ENCODE results near the gene NSMCE4A.

Gene NSMCE4A

DNA sequence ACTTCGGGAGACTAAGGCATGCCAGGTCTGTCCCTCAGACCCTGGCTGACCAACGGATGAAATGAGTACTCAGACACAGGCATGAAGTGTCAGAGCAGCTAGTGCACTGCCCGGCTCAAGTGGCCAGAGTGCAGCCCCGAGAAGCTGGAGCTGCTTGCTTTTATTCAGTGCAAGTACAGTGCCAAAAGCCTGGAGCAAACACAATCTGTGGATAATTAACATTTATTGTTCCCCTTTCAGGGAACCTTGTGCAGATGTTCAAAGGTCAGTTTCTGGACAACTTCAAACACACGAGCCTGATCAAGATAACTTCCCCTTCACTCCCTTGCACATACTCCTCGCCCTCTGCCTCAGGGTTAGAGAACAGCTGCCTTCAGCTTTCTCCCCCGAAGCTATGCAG, 39.3 kb downstream of the NSMCE4A start:
- no peak overlapping the region for H3K27ac ChIP-seq
- TF ChIP-seq, protein P1, sequence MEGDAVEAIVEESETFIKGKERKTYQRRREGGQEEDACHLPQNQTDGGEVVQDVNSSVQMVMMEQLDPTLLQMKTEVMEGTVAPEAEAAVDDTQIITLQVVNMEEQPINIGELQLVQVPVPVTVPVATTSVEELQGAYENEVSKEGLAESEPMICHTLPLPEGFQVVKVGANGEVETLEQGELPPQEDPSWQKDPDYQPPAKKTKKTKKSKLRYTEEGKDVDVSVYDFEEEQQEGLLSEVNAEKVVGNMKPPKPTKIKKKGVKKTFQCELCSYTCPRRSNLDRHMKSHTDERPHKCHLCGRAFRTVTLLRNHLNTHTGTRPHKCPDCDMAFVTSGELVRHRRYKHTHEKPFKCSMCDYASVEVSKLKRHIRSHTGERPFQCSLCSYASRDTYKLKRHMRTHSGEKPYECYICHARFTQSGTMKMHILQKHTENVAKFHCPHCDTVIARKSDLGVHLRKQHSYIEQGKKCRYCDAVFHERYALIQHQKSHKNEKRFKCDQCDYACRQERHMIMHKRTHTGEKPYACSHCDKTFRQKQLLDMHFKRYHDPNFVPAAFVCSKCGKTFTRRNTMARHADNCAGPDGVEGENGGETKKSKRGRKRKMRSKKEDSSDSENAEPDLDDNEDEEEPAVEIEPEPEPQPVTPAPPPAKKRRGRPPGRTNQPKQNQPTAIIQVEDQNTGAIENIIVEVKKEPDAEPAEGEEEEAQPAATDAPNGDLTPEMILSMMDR (IDR thresholded peaks at IDR 0.05), result no peak
- TF ChIP-seq ZFX (IDR thresholded peaks at IDR 0.05; ENCODE audit: borderline replicate concordance), result no peak

DNA sequence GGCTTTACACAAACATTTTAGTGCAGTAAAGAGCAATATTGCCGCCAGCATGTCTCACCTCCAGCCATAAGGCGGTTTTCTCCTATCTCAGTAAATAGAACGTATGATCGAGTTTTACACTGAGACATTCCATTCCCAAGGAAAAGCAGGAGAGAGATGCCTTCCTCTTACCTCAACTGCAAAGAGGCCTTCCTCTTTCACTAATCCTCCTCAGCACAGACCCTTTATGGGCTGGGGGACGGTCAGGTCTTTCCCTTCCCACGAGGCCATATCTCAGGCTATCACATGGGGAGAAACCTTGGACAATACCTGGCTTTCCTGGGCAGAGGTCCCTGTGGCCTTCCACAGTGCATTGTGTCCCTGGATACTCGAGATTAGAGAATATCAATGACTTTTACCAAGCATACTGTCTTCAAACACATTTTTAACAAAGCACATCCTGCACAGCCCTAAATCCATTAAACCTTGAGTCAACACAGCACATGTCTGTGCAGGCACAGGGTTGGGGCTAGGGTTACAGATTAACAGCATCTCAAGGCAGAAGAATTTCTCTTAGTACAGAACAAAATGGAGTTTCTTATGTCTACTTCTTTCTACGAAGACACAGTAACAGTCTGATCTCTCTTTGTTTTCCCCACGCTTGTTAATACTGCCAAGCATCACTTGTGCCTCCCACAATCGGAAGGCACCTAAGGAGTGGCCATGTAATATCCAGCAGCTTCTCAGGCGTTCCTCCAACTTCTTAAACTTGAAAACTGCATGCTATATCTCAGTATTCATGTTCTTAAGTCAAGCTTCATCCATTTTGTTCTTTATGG, 44.5 kb downstream of the NSMCE4A start:
- peak overlapping the region; percentile 91 for H3K27ac ChIP-seq

- peak overlapping the region; percentile 91 for H3K27ac ChIP-seq
Measured at GRCh38 chr10:121929585-121930267, 45.3 kb downstream of the NSMCE4A start.

GRCh38 chr10:121928528-121928884, 46.5 kb downstream of the NSMCE4A start:
- TF ChIP-seq ZFX (IDR thresholded peaks at IDR 0.05; ENCODE audit: borderline replicate concordance), result no peak
- TF ChIP-seq, protein P1 (IDR thresholded peaks at IDR 0.05), result no peak
- H3K27ac ChIP-seq, result peak overlapping the region; percentile 91

DNA sequence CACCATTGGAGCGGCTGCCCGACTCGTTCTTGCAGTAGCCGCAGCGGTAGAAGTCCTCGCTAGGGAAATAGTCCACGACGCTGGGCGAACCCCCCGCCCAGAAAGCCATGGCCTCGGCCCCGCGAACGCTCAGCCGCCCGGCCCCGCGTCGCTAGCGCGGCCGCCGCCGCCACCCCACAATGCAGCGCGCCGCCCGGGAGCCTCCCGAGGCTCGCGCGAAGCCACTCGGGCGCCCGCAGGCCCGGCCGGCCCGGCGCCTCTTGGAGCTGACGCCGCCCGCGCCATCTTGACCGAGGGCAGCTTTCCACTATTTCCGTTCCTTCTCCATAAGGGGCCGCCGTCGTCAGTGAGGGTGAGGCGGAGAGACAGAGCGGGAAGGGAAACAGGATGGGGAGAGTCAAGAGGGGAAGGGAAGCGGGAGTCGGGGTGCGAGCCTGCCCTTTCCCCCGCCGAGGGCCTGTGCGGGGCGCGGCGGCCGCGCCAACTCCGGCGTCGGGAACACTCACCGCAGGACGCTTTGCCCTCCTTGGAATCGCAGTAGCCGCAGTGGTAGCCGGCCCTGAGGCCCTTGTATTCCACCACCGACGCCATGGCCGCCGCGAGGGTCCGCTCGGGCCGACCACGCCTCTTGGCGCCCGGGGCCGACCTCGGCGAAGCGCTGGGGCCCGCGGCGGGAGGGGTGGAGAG, 47.0 kb downstream of the NSMCE4A start, which contains the start of gene ATE1:
Gene ATE1, minus strand, starts transcription at position 191 of the 687 bp plus-strand sequence. Its CDS starts 82 bp downstream, at position 109.
- H3K27ac ChIP-seq, result peak within 1 kb of the TSS; percentile 91
- TF ChIP-seq, protein P1 (IDR thresholded peaks at IDR 0.05), result 0 out of 2 replicates have a peak, but pooled peaks have one; percentile 4
- 0 out of 2 replicates have a peak, but pooled peaks have one; percentile 22 for TF ChIP-seq ZFX (IDR thresholded peaks at IDR 0.05; ENCODE audit: borderline replicate concordance)

- peak overlapping the region; percentile 91 for H3K27ac ChIP-seq
- TF ChIP-seq, protein P1 (IDR thresholded peaks at IDR 0.05), result no peak
- TF ChIP-seq ZFX (IDR thresholded peaks at IDR 0.05; ENCODE audit: borderline replicate concordance), result no peak
Measured at GRCh38 chr10:121927318-121927840, 47.6 kb downstream of the NSMCE4A start.

DNA sequence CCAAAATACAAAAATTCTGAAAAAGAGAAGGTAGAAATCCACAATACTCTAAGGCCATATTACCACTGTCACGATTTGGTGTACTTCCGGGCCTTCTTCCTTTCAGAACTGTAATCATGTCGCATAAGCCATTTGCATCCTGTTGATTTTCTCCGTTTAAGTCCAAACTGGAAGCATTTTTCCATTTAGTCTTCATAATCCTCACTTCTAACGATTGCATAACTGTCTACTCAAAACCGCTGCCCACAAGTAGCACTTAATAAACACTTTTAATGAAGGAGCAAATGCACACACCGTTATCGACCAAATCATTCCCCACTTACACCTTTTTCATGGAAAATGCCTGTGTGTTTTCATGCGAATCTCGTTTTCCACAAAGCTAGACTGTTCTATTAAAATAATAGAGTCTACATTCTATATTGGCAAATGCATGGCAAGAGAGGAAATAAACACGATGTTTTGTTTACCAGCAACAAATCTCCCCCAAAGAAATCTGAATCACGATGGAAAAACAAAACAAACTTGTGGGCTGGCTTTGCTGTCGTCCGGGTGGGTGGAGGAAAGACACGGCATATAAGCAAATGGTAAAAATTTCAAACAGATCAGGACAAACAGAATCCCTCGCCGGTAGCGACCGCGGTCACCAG, 48.2 kb downstream of the NSMCE4A start:
- peak overlapping the region; percentile 91 for H3K27ac ChIP-seq
- no peak for TF ChIP-seq ZFX (IDR thresholded peaks at IDR 0.05; ENCODE audit: borderline replicate concordance)

DNA sequence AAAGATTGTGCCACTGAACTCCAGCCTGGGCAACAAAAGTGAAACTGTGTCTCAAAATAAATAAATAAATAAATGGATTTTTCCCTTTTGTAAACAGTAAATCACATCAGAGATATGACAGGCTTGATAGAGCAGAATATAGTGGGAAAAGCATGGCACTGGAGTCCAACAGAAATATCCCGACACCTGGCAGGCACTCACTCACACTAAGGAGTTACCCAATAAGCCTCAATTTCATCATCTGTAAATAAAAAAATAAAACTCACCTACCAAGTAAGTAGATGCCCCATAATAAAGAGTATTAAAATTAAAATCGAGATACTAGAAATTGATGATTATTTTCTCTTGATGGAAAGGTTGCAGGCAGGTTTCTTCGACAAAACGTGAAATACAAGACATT, 48.9 kb downstream of the NSMCE4A start:
- peak overlapping the region; percentile 91; the same call in 1 of the 2 replicates for H3K27ac ChIP-seq
- TF ChIP-seq ZFX (IDR thresholded peaks at IDR 0.05; ENCODE audit: borderline replicate concordance), result no peak
- TF ChIP-seq, protein P1 (IDR thresholded peaks at IDR 0.05), result no peak
